ENCODE results near the gene ASPSCR1.

ASPSCR1 gene

DNA sequence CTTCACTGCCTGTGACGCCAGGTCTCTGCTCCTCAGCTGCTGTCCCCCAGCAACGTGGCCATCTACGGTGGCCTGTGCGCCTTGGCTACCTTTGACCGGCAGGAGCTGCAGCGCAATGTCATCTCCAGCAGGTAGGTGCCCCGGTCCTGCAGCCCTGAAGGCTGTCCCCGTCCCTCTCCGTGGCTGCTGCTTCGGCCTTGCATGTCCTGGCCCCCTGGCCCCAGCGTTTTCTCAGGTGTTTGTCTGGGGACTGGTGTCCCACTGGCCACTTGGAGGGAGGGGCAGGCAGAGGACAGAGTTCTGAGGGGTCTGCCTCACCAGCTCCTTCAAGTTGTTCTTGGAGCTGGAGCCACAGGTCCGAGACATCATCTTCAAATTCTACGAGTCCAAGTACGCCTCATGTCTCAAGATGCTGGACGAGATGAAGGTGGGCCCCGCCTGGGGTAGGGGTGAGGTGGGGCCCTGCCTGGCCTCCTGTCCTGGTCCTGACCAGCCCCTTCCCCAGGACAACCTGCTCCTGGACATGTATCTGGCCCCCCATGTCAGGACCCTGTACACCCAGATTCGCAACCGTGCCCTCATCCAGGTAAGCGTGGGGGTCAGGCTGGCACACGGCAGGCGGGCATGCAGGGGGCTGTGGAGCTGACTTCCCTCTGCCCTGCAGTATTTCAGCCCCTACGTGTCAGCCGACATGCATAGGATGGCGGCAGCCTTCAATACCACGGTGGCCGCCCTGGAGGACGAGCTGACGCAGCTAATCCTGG is 78.7 kb downstream of the ASPSCR1 start:
- TF ChIP-seq, protein P1, sequence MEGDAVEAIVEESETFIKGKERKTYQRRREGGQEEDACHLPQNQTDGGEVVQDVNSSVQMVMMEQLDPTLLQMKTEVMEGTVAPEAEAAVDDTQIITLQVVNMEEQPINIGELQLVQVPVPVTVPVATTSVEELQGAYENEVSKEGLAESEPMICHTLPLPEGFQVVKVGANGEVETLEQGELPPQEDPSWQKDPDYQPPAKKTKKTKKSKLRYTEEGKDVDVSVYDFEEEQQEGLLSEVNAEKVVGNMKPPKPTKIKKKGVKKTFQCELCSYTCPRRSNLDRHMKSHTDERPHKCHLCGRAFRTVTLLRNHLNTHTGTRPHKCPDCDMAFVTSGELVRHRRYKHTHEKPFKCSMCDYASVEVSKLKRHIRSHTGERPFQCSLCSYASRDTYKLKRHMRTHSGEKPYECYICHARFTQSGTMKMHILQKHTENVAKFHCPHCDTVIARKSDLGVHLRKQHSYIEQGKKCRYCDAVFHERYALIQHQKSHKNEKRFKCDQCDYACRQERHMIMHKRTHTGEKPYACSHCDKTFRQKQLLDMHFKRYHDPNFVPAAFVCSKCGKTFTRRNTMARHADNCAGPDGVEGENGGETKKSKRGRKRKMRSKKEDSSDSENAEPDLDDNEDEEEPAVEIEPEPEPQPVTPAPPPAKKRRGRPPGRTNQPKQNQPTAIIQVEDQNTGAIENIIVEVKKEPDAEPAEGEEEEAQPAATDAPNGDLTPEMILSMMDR (IDR thresholded peaks at IDR 0.05; ENCODE audit: low read depth, low read length): no peak
- TF ChIP-seq POLR2A (IDR thresholded peaks at IDR 0.05; ENCODE audit: extremely low read depth, insufficient read length) (no peak), MYC (IDR thresholded peaks at IDR 0.05; ENCODE audit: low read depth, low read length) (no peak)
- TF ChIP-seq, protein P2, sequence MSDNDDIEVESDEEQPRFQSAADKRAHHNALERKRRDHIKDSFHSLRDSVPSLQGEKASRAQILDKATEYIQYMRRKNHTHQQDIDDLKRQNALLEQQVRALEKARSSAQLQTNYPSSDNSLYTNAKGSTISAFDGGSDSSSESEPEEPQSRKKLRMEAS (IDR thresholded peaks at IDR 0.05; ENCODE audit: low read depth, low read length): no peak
- DNase-seq (ENCODE audit: low read depth): no peak
- no peak overlapping the region for H3K4me3 ChIP-seq (ENCODE audit: low read depth, low read length)

DNA sequence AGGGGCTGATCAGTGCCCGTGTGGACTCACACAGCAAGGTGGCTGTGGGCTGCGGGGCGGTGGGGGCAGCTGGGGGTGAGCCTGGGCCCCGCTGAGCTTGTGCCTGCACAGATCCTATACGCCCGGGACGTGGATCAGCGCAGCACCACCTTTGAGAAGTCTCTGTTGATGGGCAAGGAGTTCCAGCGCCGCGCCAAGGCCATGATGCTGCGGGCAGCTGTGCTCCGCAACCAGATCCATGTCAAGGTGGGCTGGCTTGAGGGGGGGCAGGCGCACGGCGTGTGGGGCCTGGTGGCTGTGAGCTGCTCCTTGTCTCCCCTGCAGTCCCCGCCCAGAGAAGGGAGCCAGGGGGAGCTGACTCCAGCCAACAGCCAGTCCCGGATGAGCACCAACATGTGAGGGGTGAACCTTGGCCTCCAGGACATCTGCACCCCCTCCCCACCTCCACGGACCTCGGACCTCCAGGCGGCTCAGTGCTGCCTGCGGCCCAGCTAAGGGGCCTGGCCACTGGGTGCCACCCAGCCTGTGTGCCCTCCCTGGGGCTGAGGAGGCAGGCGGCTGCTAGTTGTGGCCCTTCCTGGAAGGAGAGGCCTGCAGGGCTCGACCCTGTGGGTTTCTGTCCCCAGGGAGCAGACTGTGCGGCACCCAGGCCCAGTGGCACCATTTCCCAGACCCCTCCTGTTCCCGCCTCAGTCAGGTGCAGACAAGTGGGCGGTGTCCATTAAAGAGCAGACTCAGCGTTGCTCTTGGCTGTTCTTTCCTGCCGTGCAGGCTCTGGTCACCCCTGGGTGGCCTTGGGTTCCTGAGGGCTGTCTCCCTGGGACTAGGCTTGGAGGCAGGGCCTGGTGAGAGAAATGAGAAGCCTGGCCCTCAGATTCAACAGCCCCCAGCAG is 79.5 kb downstream of the ASPSCR1 start:
- no peak for DNase-seq (ENCODE audit: low read depth)
- TF ChIP-seq MYC (IDR thresholded peaks at IDR 0.05; ENCODE audit: low read depth, low read length) (no peak), POLR2A (IDR thresholded peaks at IDR 0.05; ENCODE audit: extremely low read depth, insufficient read length) (no peak)
- TF ChIP-seq, protein P1 (IDR thresholded peaks at IDR 0.05; ENCODE audit: low read depth, low read length): no peak
- TF ChIP-seq, protein P2 (IDR thresholded peaks at IDR 0.05; ENCODE audit: low read depth, low read length): no peak
- H3K4me3 ChIP-seq (ENCODE audit: low read depth, low read length): no peak overlapping the region

DNA sequence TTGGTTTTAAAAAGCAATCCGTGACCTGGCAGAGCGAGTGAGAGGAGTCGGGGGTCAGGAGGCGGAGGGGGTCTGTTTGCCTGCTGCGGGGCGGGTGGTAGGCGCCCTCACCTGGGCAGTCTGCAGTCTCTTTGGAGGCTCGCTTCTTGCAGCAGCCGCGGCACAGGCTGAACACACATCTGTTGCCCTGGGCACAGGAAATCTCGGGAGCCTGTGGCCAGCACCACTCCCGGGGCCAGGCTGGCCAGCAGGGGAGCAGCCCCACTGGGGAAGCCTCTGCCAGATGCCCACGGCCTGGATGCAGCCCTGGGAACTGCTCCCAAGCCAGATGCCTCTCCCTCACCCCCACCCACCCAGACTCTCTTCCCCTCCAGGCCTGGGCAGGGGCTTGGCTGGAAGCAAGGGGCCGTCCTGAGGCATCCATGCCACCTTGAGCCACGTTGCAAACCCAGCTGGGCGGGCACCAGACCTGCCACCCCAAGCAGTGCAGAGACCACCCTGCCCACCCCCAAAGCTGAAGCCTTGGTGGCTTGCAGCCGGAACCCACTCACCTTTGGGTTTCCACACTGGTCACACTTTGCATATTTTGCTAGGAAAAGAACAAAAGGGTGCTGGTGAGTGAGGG is 80.9 kb downstream of the ASPSCR1 start:
- DNase-seq (ENCODE audit: low read depth): no peak
- no peak for TF ChIP-seq POLR2A (IDR thresholded peaks at IDR 0.05; ENCODE audit: extremely low read depth, insufficient read length)
- TF ChIP-seq, protein P1 (IDR thresholded peaks at IDR 0.05; ENCODE audit: low read depth, low read length): no peak
- TF ChIP-seq, protein P2 (IDR thresholded peaks at IDR 0.05; ENCODE audit: low read depth, low read length): no peak
- TF ChIP-seq MYC (IDR thresholded peaks at IDR 0.05; ENCODE audit: low read depth, low read length): no peak
- H3K4me3 ChIP-seq (ENCODE audit: low read depth, low read length): no peak overlapping the region

DNA sequence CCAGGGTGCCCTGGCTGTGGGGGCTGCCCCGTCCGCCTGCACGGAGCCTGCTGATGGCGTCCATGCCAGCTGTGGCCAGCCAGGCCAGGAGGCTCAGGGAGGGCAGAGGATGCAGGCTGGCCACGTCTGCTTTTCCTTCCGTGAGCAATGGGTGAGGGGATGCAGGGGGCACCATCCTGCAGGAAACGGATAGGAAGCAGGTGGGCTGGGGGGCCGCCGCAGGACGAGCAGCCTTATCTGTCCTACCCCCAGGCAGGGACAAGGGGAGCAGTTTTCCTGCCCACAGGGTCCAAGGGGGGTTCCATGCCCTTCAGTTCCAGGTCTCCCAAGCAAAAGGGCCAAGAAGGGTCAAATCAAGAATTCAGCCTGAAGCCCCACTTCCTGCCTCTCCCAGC is 81.4 kb downstream of the ASPSCR1 start:
- TF ChIP-seq, protein P1 (IDR thresholded peaks at IDR 0.05; ENCODE audit: low read depth, low read length): no peak
- TF ChIP-seq, protein P2 (IDR thresholded peaks at IDR 0.05; ENCODE audit: low read depth, low read length): no peak
- no peak for TF ChIP-seq POLR2A (IDR thresholded peaks at IDR 0.05; ENCODE audit: extremely low read depth, insufficient read length)
- TF ChIP-seq MYC (IDR thresholded peaks at IDR 0.05; ENCODE audit: low read depth, low read length): no peak
- H3K4me3 ChIP-seq (ENCODE audit: low read depth, low read length): no peak overlapping the region
- no peak for DNase-seq (ENCODE audit: low read depth)

DNA sequence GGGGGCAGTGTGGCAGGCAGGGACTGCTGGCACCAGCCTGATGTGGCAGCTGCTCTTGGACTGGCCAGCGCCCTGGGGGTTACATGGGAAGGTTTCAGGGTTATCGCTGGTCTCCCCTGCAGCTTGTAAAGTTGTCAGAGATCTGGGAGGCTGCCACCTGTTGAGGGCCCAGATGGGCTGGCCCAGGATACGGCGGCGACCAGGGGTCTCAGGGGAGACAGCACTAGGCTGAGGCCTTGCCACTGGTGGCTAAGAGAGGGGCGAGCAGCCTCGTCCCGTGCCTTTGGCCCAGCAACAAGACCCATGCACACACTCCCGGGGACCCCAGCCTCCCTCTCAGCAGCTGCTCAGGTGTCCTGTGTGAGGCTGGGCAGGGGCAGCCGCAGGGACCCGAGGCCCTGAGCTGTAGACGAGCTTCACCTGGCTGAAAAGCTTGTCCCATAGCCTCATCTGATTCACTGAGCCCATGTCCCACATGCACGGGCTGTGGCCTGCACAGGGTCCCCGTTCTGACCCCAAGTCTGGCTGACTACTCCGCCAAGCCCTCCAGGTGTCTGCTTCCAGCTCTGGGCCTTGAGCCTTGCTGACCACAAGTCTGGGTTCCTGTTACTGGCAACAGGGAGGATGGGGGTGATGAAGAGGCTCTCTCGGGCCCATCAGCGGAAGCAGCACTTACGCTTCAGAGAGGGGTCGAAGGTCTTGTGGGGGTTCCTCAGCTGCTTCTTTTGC is 82.0 kb downstream of the ASPSCR1 start:
- H3K4me3 ChIP-seq (ENCODE audit: low read depth, low read length): no peak overlapping the region
- TF ChIP-seq, protein P1 (IDR thresholded peaks at IDR 0.05; ENCODE audit: low read depth, low read length): no peak
- TF ChIP-seq, protein P2 (IDR thresholded peaks at IDR 0.05; ENCODE audit: low read depth, low read length): no peak
- TF ChIP-seq MYC (IDR thresholded peaks at IDR 0.05; ENCODE audit: low read depth, low read length) (no peak), POLR2A (IDR thresholded peaks at IDR 0.05; ENCODE audit: extremely low read depth, insufficient read length) (no peak)
- no peak for DNase-seq (ENCODE audit: low read depth)
